ENCODE results near the gene ESPNL.

Gene ESPNL

GRCh38 chr2:238173692-238174091, 73.6 kb downstream of the ESPNL start:
- DNase-seq, result no peak

GRCh38 chr2:238174291-238174690, 74.2 kb downstream of the ESPNL start:
- DNase-seq, result no peak

GRCh38 chr2:238174701-238175100, 74.6 kb downstream of the ESPNL start:
- DNase-seq, result no peak

- no peak for DNase-seq
Observed at GRCh38 chr2:238176613-238177012, 76.5 kb downstream of the ESPNL start.

- no peak for DNase-seq
Observed at GRCh38 chr2:238180554-238180953, 80.4 kb downstream of the ESPNL start.

- DNase-seq, result no peak
Observed at GRCh38 chr2:238182362-238182761, 82.2 kb downstream of the ESPNL start.
